Lung (tissue), 5 donors: Measurements from ENCODE around the gene RNU11. TPM values are rescaled to one million over a fixed set of nuclear protein-coding genes. Genes with fewer than 3 reads are reported as not detected.

Experiments used
- polyA plus RNA-seq, 2 donors: library from polyadenylated mRNA; stranded (reverse); fragments of 200-250 nt; gene quantifications; one replicate each; pipeline ENCODE4 v1.2.1, GENCODE V29; 2013
- small RNA-seq: library from RNA; depleted of rRNA; stranded (forward); fragments of <200 nt; gene quantifications from one replicate; pipeline ENCODE3, GENCODE V24; 2014; ENCODE audit warnings: low replicate concordance
- total RNA-seq, 2 donors: library from RNA; depleted of rRNA in 1 of 2; stranded (reverse); fragments of >200 nt in 1 of 2; gene quantifications; one replicate each; pipeline ENCODE4 v1.2.1, GENCODE V29; 2014 to 2021
- donor health status: Bipolar disorder and iron deficiency.
- donor health status: healthy.
- donor health status: DM: yes; HTN: yes; CAD: no.

Gene RNU11
- total and polyA plus RNA-seq, 4 donors, result not detected

Small RNA genes lying within 50 kb of the gene (small RNA-seq; reads per million reads assigned to genes)
- gene RF00422 (not detected), gene RNU11 (not detected)

Other genes with a start within 250 kb of the RNU11 start
- 10 to 100 TPM; 22.9 to 25.6 TPM for gene RCC1, start 142.6 kb upstream of the RNU11 start, total RNA-seq
- 10 to 100 TPM; 32.0 to 34.3 TPM for gene RCC1, start 142.6 kb upstream of the RNU11 start, polyA plus RNA-seq
- 10 to 100 TPM; 32.1 to 40.2 TPM for gene TRNAU1AP, start 95.5 kb upstream of the RNU11 start, total RNA-seq
- 10 to 100 TPM; 25.4 to 28.4 TPM for gene TRNAU1AP, start 95.5 kb upstream of the RNU11 start, polyA plus RNA-seq
- gene RAB42, start 56.3 kb upstream of the RNU11 start, total RNA-seq, result 10 to 100 TPM in 1 of 2 donors, 1 to 10 TPM in 1; 5.7 to 11.7 TPM
- 1 to 10 TPM; 3.1 to 8.6 TPM for gene RAB42, start 56.3 kb upstream of the RNU11 start, polyA plus RNA-seq
- 10 to 100 TPM; 15.2 to 27.8 TPM for gene TAF12, start 5.5 kb upstream of the RNU11 start, total RNA-seq
- gene TAF12, start 5.5 kb upstream of the RNU11 start, polyA plus RNA-seq, result 10 to 100 TPM; 25.6 to 29.3 TPM
- 10 to 100 TPM in 1 of 2 donors, 1 to 10 TPM in 1; 8.3 to 11.6 TPM for gene GMEB1, start 20.2 kb downstream of the RNU11 start, total RNA-seq
- 1 to 10 TPM; 4.3 to 9.0 TPM for gene GMEB1, start 20.2 kb downstream of the RNU11 start, polyA plus RNA-seq
- 10 to 100 TPM; 55.9 to 65.8 TPM for gene YTHDF2, start 88.3 kb downstream of the RNU11 start, total RNA-seq
- gene YTHDF2, start 88.3 kb downstream of the RNU11 start, polyA plus RNA-seq, result 10 to 100 TPM; 34.3 to 38.7 TPM
- gene OPRD1, start 163.6 kb downstream of the RNU11 start, total RNA-seq, result under 1 TPM in 1 of 2 donors, not detected in 1; 0.28 TPM
- under 1 TPM; 0.01 to 0.02 TPM for gene OPRD1, start 163.6 kb downstream of the RNU11 start, polyA plus RNA-seq